ENCODE results near the gene CPNE8.

GRCh38 chr12:38721611-38722252, 183.7 kb downstream of the CPNE8 start:
- TF ChIP-seq ZNF274 (IDR thresholded peaks at IDR 0.05; ENCODE audit: low read depth, low read length) (no peak), YY1 (IDR thresholded peaks at IDR 0.05; ENCODE audit: insufficient read depth, insufficient read length) (no peak)
